CD4-positive, CD25-positive, alpha-beta regulatory T cell (primary cell): ENCODE results near the gene CUTC. TPM values are rescaled to one million over a fixed set of nuclear protein-coding genes. Genes with fewer than 3 reads are reported as not detected.

Experiments used
- ATAC-seq, 2 donors: fragments of 150-1000 bp; cut with Tn5 transposase; one replicate each; pipeline ENCODE4 v1.10.0; 2021; ENCODE audit warnings: low read depth in 2 of 2, moderate number of reproducible peaks in 2 of 2, moderate library complexity in 1 of 2
- DNase-seq, 3 donors: peaks; one replicate each; pipeline versions ENCODE4 v3.0.0 to v3.0.0-alpha.2; 2012 to 2022; ENCODE audit warnings: mixed read lengths in 1 of 3
- H3K27ac ChIP-seq: one replicate; pipeline ENCODE4 v1.7.0; 2013; ENCODE audit warnings: mild to moderate bottlenecking, low read length; ENCODE audit not compliant: insufficient read depth, poor library complexity, severe bottlenecking
- H3K27me3 ChIP-seq: one replicate; pipeline ENCODE4 v1.7.0; 2013; ENCODE audit warnings: low read length; ENCODE audit not compliant: control insufficient read depth, insufficient read depth
- H3K36me3 ChIP-seq: one replicate; pipeline ENCODE4 v1.7.0; 2013; ENCODE audit warnings: mild to moderate bottlenecking, low read length, moderate library complexity; ENCODE audit not compliant: control insufficient read depth, insufficient read depth
- H3K4me1 ChIP-seq: 2 replicates; pipeline ENCODE4 v1.7.0; 2013; ENCODE audit warnings: mild to moderate bottlenecking, low read length; ENCODE audit not compliant: insufficient read depth, control insufficient read depth, poor library complexity, severe bottlenecking
- H3K4me3 ChIP-seq: one replicate; pipeline ENCODE4 v1.7.0; 2013; ENCODE audit warnings: low read depth, mild to moderate bottlenecking, low read length, moderate library complexity
- H3K9me3 ChIP-seq, 2 experiments: 1 replicate in 1 of 2; 2 replicates in 1 of 2; pipeline ENCODE4 v1.7.0; 2013; ENCODE audit warnings: low read length in 2 of 2, mild to moderate bottlenecking in 1 of 2, moderate library complexity in 1 of 2; ENCODE audit not compliant: control insufficient read depth in 2 of 2
- H3K27ac Mint-ChIP-seq, 3 donors: one replicate each; pipeline ENCODE4 v1.8.0; 2020 to 2022; ENCODE audit warnings: mild to moderate bottlenecking in 3 of 3, mixed read lengths in 3 of 3, moderate library complexity in 2 of 3
- H3K27me3 Mint-ChIP-seq: one replicate; pipeline ENCODE4 v1.8.0; 2022; ENCODE audit warnings: mild to moderate bottlenecking, mixed read lengths
- H3K36me3 Mint-ChIP-seq: one replicate; pipeline ENCODE4 v1.8.0; 2020; ENCODE audit warnings: mixed read lengths
- H3K4me1 Mint-ChIP-seq, 4 donors: one replicate each; pipeline ENCODE4 v1.8.0; 2020 to 2022; ENCODE audit warnings: mixed read lengths in 4 of 4, mild to moderate bottlenecking in 1 of 4
- H3K4me3 Mint-ChIP-seq, 4 donors: one replicate each; pipeline ENCODE4 v1.8.0; 2020 to 2022; ENCODE audit warnings: mild to moderate bottlenecking in 4 of 4, mixed read lengths in 4 of 4, moderate library complexity in 3 of 4
- H3K9me3 Mint-ChIP-seq, 7 donors: one replicate each; pipeline ENCODE4 v1.8.0; 2020 to 2022; ENCODE audit warnings: mixed read lengths in 7 of 7, mild to moderate bottlenecking in 3 of 7, moderate library complexity in 2 of 7
- polyA plus RNA-seq, 4 donors: library from polyadenylated mRNA; unstranded; fragments of 300-500 nt; fragmentation: Illumina TruSeq; gene quantifications; one replicate each; pipeline ENCODE4 v1.2.3, GENCODE V29; 2021
- total RNA-seq: library from RNA; stranded (reverse); gene quantifications from one replicate; pipeline ENCODE4 v1.2.3, GENCODE V29; 2022

CUTC gene
- total and polyA plus RNA-seq, 5 donors from 2014 or later: 21.8 to 81.0 (median 74.8) TPM

DNA sequence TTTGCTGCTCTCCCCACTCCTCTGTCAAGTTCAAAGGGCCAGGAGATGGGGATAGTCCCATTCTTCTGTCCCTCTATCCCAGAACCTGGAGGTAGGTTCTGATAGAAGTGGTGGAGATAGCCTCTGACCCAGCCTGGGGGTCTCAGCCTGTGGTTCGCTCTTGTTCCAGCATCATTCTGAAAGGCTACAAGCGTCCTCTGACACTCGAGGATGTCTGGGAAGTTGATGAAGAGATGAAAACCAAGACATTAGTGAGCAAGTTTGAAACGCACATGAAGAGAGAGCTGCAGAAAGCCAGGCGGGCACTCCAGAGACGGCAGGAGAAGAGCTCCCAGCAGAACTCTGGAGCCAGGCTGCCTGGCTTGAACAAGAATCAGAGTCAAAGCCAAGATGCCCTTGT, 64.9 kb downstream of the CUTC start:
- Mint-ChIP-seq H3K27ac (no peak overlapping the region), H3K4me1 (no peaks in the 10 kb centered on the region)
- no peak for ATAC-seq

DNA sequence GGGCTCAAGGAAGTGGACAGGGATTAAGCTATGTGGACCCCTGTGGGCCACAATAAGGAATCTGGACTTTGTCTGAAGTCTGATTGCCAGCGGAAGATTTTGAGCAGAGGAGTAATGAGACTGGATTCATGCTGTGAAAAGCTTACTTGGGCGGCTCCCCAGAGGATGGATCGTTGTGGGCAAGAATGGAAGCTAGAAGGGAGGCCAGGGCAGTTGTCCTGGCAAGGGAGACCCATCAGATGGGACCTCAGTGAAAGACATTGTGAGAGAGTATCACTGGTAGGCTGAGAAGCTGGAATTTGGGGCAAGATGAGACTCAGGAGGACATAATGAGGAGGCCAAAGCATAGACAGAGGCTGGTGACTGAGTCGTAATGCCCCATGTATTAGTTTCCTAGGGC, 66.0 kb downstream of the CUTC start:
- peaks cover 16% of the 10 kb centered on the region for H3K36me3 Mint-ChIP-seq

More for the DNA sequence above, 64.9 kb downstream of the CUTC start:
- Histone ChIP-seq H3K4me3 (no peak overlapping the region), H3K27me3 (no peaks in the 10 kb centered on the region), H3K27ac (no peak overlapping the region), H3K9me3 (no peaks in the 10 kb centered on the region), H3K4me1 (no peaks in the 10 kb centered on the region), H3K36me3 (peaks cover 4% of the 10 kb centered on the region)
- no peak overlapping the region for H3K4me3 Mint-ChIP-seq
- DNase-seq: no peak
- no peaks in the 10 kb centered on the region for H3K27me3 Mint-ChIP-seq
- peaks cover 20% of the 10 kb centered on the region for H3K36me3 Mint-ChIP-seq
- H3K9me3 Mint-ChIP-seq: no peaks in the 10 kb centered on the region

DNA sequence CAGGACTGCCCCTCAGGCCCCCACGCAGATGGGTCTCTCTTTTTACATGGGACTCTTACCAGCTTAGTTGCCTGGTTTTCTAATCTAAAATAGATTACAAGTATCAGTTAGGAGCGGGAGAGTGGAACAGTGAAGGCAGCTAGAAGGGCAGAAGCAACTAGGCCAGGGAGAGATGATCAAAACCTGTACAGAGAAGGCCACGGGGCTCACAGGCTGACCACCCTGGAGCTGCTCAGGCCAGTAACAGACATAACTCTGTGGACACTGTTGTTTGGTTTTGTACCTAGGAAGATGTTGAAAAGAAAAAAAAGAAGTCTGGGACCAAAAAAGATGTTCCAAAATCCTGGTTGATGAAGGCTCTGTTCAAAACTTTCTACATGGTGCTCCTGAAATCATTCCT, 66.9 kb downstream of the CUTC start:
- no peaks in the 10 kb centered on the region for H3K36me3 ChIP-seq
- ATAC-seq (no peak), DNase-seq (no peak)
- Mint-ChIP-seq H3K36me3 (peaks cover 16% of the 10 kb centered on the region), H3K27me3 (no peaks in the 10 kb centered on the region), H3K4me1 (no peaks in the 10 kb centered on the region), H3K9me3 (no peaks in the 10 kb centered on the region), H3K27ac (peak overlapping the region in 1 of 3 donors; percentile 19), H3K4me3 (no peak overlapping the region)
- H3K4me3 ChIP-seq: no peak overlapping the region
- H3K27me3 ChIP-seq: no peaks in the 10 kb centered on the region
- H3K9me3 ChIP-seq: no peaks in the 10 kb centered on the region
- H3K27ac ChIP-seq: no peak overlapping the region
- H3K4me1 ChIP-seq: no peaks in the 10 kb centered on the region

More for the DNA sequence above, 66.0 kb downstream of the CUTC start:
- H3K27me3 ChIP-seq: no peaks in the 10 kb centered on the region
- H3K4me3 ChIP-seq: no peak overlapping the region
- no peaks in the 10 kb centered on the region for H3K9me3 ChIP-seq
- no peak for DNase-seq
- H3K4me1 Mint-ChIP-seq: no peaks in the 10 kb centered on the region
- H3K27ac Mint-ChIP-seq: no peak overlapping the region
- H3K36me3 ChIP-seq: peaks cover 4% of the 10 kb centered on the region
- no peak overlapping the region for H3K4me3 Mint-ChIP-seq
- H3K9me3 Mint-ChIP-seq: no peaks in the 10 kb centered on the region
- H3K4me1 ChIP-seq: no peaks in the 10 kb centered on the region
- no peak overlapping the region for H3K27ac ChIP-seq
- no peaks in the 10 kb centered on the region for H3K27me3 Mint-ChIP-seq
- ATAC-seq: no peak

DNA sequence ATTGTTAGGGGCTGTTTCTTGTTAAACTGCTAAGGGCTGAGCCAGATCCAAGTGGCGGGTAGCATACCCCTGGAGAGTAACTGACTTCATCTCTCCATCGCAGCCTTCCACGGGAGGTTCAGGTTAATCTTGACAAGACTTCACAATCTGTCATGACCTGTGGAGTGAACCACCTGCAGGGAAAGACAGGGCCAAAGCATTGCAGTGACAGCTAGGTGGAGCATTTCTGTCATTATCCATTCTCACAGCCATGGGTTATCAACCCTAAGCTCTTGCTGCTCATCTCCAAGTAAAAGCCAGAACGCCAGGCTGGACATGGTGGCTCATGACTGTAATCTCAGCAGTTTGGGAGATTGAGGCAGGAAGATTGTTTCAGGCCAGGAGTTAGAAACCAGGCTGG, 67.6 kb downstream of the CUTC start:
- Histone ChIP-seq H3K27ac (no peak overlapping the region), H3K9me3 (no peaks in the 10 kb centered on the region), H3K4me1 (no peaks in the 10 kb centered on the region), H3K27me3 (no peaks in the 10 kb centered on the region), H3K4me3 (no peak overlapping the region), H3K36me3 (no peaks in the 10 kb centered on the region)
- H3K27me3 Mint-ChIP-seq: no peaks in the 10 kb centered on the region
- H3K9me3 Mint-ChIP-seq: no peaks in the 10 kb centered on the region
- DNase-seq (no peak), ATAC-seq (no peak)
- H3K4me3 Mint-ChIP-seq: no peak overlapping the region
- H3K4me1 Mint-ChIP-seq: no peaks in the 10 kb centered on the region
- peaks cover 16% of the 10 kb centered on the region for H3K36me3 Mint-ChIP-seq
- no peak overlapping the region for H3K27ac Mint-ChIP-seq

DNA sequence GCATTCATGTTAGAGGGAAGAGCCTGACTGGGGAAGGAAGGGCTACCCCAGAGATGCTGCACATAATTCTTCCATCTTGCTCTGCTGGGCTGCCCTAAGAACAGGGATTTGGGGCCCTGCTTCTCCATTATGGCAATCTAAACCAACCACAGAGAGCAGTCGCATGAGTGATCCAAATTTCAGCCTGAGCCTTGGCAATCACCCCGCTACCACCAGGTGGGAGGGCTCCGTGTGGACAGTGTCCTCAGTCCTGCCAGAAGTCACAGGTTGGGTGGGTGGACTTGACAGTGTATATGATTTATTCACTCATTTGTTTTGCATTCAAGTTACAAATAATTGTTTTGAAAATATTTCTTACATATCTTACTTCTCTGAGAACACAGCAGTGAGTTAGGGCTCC, 72.4 kb downstream of the CUTC start:
- no peak overlapping the region for H3K27ac Mint-ChIP-seq
- Histone ChIP-seq H3K27me3 (no peaks in the 10 kb centered on the region), H3K4me1 (no peaks in the 10 kb centered on the region), H3K36me3 (no peaks in the 10 kb centered on the region), H3K9me3 (no peaks in the 10 kb centered on the region), H3K27ac (no peak overlapping the region), H3K4me3 (no peak overlapping the region)
- no peaks in the 10 kb centered on the region for H3K27me3 Mint-ChIP-seq
- H3K36me3 Mint-ChIP-seq: peaks cover 41% of the 10 kb centered on the region
- ATAC-seq (no peak), DNase-seq (no peak)
- peaks cover 0 to 2% (median 0%) of the 10 kb centered on the region in 7 donors for H3K9me3 Mint-ChIP-seq
- no peak overlapping the region for H3K4me3 Mint-ChIP-seq
- no peaks in the 10 kb centered on the region for H3K4me1 Mint-ChIP-seq

DNA sequence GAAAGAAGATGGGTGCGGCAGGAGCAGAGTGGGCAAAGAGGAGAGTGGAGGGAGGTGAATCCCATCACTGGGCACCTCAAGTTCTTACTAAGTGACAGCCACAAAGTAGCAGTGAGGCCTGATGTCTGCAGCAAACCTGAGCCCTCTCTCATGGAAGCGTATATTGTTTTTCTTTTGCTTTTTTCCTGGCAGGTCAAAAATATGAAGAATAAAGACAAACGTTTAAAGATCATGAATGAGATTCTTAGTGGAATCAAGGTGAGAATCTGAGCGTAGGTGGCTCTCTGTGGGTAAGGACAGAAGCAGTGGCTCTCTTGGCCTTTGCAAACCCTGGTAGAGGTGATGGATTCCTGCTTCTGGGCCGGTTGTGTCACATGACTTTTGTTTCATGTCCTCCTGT, 73.2 kb downstream of the CUTC start:
- H3K9me3 ChIP-seq: no peaks in the 10 kb centered on the region
- H3K4me3 ChIP-seq: no peak overlapping the region
- no peaks in the 10 kb centered on the region for H3K27me3 Mint-ChIP-seq
- no peak overlapping the region for H3K4me3 Mint-ChIP-seq
- ATAC-seq (no peak), DNase-seq (no peak)
- no peaks in the 10 kb centered on the region for H3K27me3 ChIP-seq
- no peaks in the 10 kb centered on the region for H3K4me1 ChIP-seq
- no peak overlapping the region for H3K27ac ChIP-seq
- H3K4me1 Mint-ChIP-seq: no peaks in the 10 kb centered on the region
- peak overlapping the region in 1 of 3 donors; percentile 12 for H3K27ac Mint-ChIP-seq
- H3K36me3 ChIP-seq: no peaks in the 10 kb centered on the region
- H3K36me3 Mint-ChIP-seq: peaks cover 47% of the 10 kb centered on the region
- peaks cover 0 to 2% (median 0%) of the 10 kb centered on the region in 7 donors for H3K9me3 Mint-ChIP-seq

Other genes with a start within 250 kb of the CUTC start
- not detected for gene NKX2-3, start 199.3 kb upstream of the CUTC start, total RNA-seq
- gene NKX2-3, start 199.3 kb upstream of the CUTC start, polyA plus RNA-seq: not detected
- gene SLC25A28, start 111.8 kb upstream of the CUTC start, total RNA-seq: 94.7 TPM
- 10 to 100 TPM; 18.6 to 24.4 (median 21.5) TPM for gene SLC25A28, start 111.8 kb upstream of the CUTC start, polyA plus RNA-seq
- 3.2 TPM for gene ENTPD7, start 72.7 kb upstream of the CUTC start, total RNA-seq
- gene ENTPD7, start 72.7 kb upstream of the CUTC start, polyA plus RNA-seq: 1 to 10 TPM in 3 of 4 donors, under 1 TPM in 1; 0.94 to 1.5 (median 1.4) TPM
- 18.0 TPM for gene COX15, start 107 bp upstream of the CUTC start, total RNA-seq
- gene COX15, start 107 bp upstream of the CUTC start, polyA plus RNA-seq: 10 to 100 TPM; 36.0 to 42.3 (median 37.5) TPM
- 3.6 TPM for gene ABCC2, start 50.4 kb downstream of the CUTC start, total RNA-seq
- gene ABCC2, start 50.4 kb downstream of the CUTC start, polyA plus RNA-seq: under 1 TPM; 0.31 to 0.47 (median 0.40) TPM